Measurements from ENCODE around the gene SMAP1. TPM values are rescaled to one million over a fixed set of nuclear protein-coding genes. Genes with fewer than 3 reads are reported as not detected.

The SMAP1 gene
- total and polyA plus RNA-seq, 10 donors: 12.0 to 28.2 (median 19.8) TPM

GRCh38 chr6:70884074-70884983 lies 216.6 kb downstream of the SMAP1 start:
- Histone ChIP-seq H3K4me3 (no peak overlapping the region), H3K27me3 (replicated peaks in 1 of 7) (no peaks in the 10 kb centered on the region), H3K4me1 (peaks cover 0 to 6% (median 0%) of the 10 kb centered on the region in 6 donors), H3K9me3 (no peaks in the 10 kb centered on the region), H3K27ac (no peak overlapping the region), H3K36me3 (no peaks in the 10 kb centered on the region)
- TF ChIP-seq POLR2A (IDR thresholded peaks at IDR 0.05) (no peak), POLR2AphosphoS5 (IDR thresholded peaks at IDR 0.05) (no peak)
- TF ChIP-seq, protein P1, sequence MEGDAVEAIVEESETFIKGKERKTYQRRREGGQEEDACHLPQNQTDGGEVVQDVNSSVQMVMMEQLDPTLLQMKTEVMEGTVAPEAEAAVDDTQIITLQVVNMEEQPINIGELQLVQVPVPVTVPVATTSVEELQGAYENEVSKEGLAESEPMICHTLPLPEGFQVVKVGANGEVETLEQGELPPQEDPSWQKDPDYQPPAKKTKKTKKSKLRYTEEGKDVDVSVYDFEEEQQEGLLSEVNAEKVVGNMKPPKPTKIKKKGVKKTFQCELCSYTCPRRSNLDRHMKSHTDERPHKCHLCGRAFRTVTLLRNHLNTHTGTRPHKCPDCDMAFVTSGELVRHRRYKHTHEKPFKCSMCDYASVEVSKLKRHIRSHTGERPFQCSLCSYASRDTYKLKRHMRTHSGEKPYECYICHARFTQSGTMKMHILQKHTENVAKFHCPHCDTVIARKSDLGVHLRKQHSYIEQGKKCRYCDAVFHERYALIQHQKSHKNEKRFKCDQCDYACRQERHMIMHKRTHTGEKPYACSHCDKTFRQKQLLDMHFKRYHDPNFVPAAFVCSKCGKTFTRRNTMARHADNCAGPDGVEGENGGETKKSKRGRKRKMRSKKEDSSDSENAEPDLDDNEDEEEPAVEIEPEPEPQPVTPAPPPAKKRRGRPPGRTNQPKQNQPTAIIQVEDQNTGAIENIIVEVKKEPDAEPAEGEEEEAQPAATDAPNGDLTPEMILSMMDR (IDR thresholded peaks at IDR 0.05 in 8 of 11, conservative IDR thresholded peaks at IDR 0.05 in 3 of 11): peak; percentile 74 to 90 (median 87)
- DNase-seq: peak; percentile 82
- intact Hi-C loops (cut with DNase I; ENCODE audit: low total_unique reads): loop anchor here (5.0 to 10.0 kb wide), 2 partner anchors 177 to 360 kb away; no protein-coding TSS in a partner anchor
- 41 to 48% (median 43%) methylated on average over 17 of the region's 17 CpGs for WGBS, 5 donors

DNA sequence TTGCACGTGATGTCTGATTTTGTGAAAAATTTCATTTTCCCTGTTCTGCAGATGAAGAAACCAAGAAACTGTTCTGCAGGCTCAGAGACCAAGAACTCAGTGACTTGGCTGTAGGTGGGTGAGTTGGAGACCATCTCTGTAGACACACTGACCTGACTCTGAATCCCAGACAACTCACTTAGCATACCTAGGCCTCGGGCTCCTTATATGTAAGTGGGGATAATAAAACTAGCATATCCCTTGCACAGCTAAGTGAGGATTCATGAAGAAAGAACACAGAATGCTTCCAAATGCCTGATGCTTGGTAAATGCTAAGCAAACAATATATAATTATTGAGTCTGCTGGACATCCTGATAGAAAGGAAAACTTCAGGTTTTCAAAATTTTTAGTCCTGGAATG lies 218.4 kb downstream of the SMAP1 start:
- Histone ChIP-seq H3K27me3 (replicated peaks in 1 of 7) (no peaks in the 10 kb centered on the region), H3K4me1 (peaks cover 0 to 6% (median 0%) of the 10 kb centered on the region in 6 donors), H3K4me3 (no peak overlapping the region), H3K36me3 (no peaks in the 10 kb centered on the region), H3K9me3 (no peaks in the 10 kb centered on the region), H3K27ac (no peak overlapping the region)
- intact Hi-C loops (cut with DNase I; ENCODE audit: low total_unique reads): loop anchor here (10.0 kb wide), 1 partner anchor 361 kb away; no protein-coding TSS in a partner anchor
- WGBS, 5 donors: 77 to 97% (median 86%) methylated on average over 2 of the region's 2 CpGs
- TF ChIP-seq, protein P1 (IDR thresholded peaks at IDR 0.05 in 8 of 11, conservative IDR thresholded peaks at IDR 0.05 in 3 of 11): no peak
- TF ChIP-seq POLR2A (IDR thresholded peaks at IDR 0.05): no peak
- DNase-seq: no peak

DNA sequence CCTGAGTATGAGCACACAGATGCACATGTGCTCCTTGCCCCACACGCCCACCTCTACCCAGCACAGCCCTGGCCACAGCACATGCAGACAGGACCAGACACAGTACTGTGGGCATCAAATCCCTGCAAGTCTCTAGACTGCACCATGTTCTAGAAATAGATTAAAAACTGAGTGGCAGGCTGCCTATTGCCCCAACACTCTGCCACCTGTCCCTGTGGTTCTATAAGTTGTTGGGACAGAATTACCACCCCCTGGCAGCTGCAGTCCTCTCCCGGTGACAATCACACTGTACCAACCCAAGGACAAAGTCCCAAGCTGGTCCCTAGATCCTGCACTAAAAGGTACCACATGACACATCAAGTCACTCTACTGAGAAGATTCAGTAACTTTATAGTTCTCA lies 219.0 kb downstream of the SMAP1 start:
- H3K4me1 ChIP-seq: peaks cover 0 to 6% (median 0%) of the 10 kb centered on the region in 6 donors
- intact Hi-C loops (cut with DNase I; ENCODE audit: low total_unique reads): loop anchor here (10.0 kb wide), 1 partner anchor 362 kb away; no protein-coding TSS in a partner anchor
- no peaks in the 10 kb centered on the region for H3K9me3 ChIP-seq
- H3K27ac ChIP-seq: no peak overlapping the region
- TF ChIP-seq POLR2A (IDR thresholded peaks at IDR 0.05) (no peak), POLR2AphosphoS5 (IDR thresholded peaks at IDR 0.05) (no peak)
- TF ChIP-seq, protein P1 (IDR thresholded peaks at IDR 0.05 in 8 of 11, conservative IDR thresholded peaks at IDR 0.05 in 3 of 11): no peak
- no peaks in the 10 kb centered on the region for H3K36me3 ChIP-seq
- WGBS, 5 donors: 83 to 90% (median 87%) methylated on average over 2 of the region's 2 CpGs
- DNase-seq: no peak
- H3K4me3 ChIP-seq: no peak overlapping the region
- no peaks in the 10 kb centered on the region for H3K27me3 ChIP-seq (replicated peaks in 1 of 7)

GRCh38 chr6:70889270-70889669 lies 221.6 kb downstream of the SMAP1 start:
- Histone ChIP-seq H3K27me3 (replicated peaks in 1 of 7) (no peaks in the 10 kb centered on the region), H3K27ac (no peak overlapping the region), H3K36me3 (no peaks in the 10 kb centered on the region), H3K4me1 (peaks cover 0 to 3% (median 0%) of the 10 kb centered on the region in 6 donors), H3K4me3 (no peak overlapping the region), H3K9me3 (no peaks in the 10 kb centered on the region)
- no peak for DNase-seq
- WGBS, 5 donors: 82 to 90% (median 87%) methylated on average over 7 of the region's 7 CpGs
- intact Hi-C loops (cut with DNase I; ENCODE audit: low total_unique reads): loop anchor here (10.0 kb wide), 1 partner anchor 364 kb away; no protein-coding TSS in a partner anchor
- no peak for TF ChIP-seq POLR2A (IDR thresholded peaks at IDR 0.05)
- TF ChIP-seq POLR2AphosphoS5 (IDR thresholded peaks at IDR 0.05): no peak
- TF ChIP-seq, protein P1 (IDR thresholded peaks at IDR 0.05 in 8 of 11, conservative IDR thresholded peaks at IDR 0.05 in 3 of 11): no peak

Data from spleen (tissue), 11 donors.